Measurements from ENCODE around the gene COBLL1.

DNA sequence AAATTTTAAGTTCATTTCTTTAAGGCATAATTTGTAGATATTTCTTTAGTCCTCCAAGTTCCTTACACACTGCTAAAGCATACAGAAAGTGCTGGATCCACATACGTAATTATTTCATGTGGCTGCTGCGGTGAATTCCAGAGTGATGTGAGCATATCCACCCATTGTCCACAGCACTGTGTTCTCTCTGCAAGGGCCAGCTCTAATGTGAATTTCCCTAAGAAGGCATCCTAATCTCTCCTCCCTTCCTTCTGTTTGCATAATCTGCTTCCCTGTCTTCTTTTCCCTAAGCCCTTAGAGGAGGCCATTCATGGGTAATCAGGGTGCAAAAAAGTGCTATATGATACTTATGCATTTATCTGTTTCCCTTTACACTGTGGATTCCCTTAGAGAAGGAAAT, 57.2 kb downstream of the COBLL1 start:
- TF ChIP-seq, protein P1, sequence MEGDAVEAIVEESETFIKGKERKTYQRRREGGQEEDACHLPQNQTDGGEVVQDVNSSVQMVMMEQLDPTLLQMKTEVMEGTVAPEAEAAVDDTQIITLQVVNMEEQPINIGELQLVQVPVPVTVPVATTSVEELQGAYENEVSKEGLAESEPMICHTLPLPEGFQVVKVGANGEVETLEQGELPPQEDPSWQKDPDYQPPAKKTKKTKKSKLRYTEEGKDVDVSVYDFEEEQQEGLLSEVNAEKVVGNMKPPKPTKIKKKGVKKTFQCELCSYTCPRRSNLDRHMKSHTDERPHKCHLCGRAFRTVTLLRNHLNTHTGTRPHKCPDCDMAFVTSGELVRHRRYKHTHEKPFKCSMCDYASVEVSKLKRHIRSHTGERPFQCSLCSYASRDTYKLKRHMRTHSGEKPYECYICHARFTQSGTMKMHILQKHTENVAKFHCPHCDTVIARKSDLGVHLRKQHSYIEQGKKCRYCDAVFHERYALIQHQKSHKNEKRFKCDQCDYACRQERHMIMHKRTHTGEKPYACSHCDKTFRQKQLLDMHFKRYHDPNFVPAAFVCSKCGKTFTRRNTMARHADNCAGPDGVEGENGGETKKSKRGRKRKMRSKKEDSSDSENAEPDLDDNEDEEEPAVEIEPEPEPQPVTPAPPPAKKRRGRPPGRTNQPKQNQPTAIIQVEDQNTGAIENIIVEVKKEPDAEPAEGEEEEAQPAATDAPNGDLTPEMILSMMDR (IDR thresholded peaks at IDR 0.05): no peak
- TF ChIP-seq TCF7L2 (IDR thresholded peaks at IDR 0.05; ENCODE audit: low read depth, low read length) (no peak), POLR2AphosphoS5 (IDR thresholded peaks at IDR 0.05; ENCODE audit: low read depth, low read length) (no peak), SIN3A (IDR thresholded peaks at IDR 0.05; ENCODE audit: borderline replicate concordance, insufficient read depth, low read depth, low read length) (no peak)
- TF ChIP-seq, protein P2, sequence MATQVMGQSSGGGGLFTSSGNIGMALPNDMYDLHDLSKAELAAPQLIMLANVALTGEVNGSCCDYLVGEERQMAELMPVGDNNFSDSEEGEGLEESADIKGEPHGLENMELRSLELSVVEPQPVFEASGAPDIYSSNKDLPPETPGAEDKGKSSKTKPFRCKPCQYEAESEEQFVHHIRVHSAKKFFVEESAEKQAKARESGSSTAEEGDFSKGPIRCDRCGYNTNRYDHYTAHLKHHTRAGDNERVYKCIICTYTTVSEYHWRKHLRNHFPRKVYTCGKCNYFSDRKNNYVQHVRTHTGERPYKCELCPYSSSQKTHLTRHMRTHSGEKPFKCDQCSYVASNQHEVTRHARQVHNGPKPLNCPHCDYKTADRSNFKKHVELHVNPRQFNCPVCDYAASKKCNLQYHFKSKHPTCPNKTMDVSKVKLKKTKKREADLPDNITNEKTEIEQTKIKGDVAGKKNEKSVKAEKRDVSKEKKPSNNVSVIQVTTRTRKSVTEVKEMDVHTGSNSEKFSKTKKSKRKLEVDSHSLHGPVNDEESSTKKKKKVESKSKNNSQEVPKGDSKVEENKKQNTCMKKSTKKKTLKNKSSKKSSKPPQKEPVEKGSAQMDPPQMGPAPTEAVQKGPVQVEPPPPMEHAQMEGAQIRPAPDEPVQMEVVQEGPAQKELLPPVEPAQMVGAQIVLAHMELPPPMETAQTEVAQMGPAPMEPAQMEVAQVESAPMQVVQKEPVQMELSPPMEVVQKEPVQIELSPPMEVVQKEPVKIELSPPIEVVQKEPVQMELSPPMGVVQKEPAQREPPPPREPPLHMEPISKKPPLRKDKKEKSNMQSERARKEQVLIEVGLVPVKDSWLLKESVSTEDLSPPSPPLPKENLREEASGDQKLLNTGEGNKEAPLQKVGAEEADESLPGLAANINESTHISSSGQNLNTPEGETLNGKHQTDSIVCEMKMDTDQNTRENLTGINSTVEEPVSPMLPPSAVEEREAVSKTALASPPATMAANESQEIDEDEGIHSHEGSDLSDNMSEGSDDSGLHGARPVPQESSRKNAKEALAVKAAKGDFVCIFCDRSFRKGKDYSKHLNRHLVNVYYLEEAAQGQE (IDR thresholded peaks at IDR 0.05; ENCODE audit: insufficient read depth in 1 of 2, low read depth in 2 of 2, low read length in 1 of 2): no peak

Data from Panc1 (cell line).